GM21529 (cell line): ENCODE measurements around the gene B4GALT7.
"Not testable (repeated sequence)": the region's sequence is repeated elsewhere in the genome, so short reads cannot be mapped to it uniquely, and the experiment has no call there.

Experiments used
- ATAC-seq: cut with Tn5 transposase; IDR thresholded peaks from one replicate; pipeline ENCODE4 v1.9.1; 2021; ENCODE audit not compliant: unreplicated experiment

The B4GALT7 gene

GRCh38 chr5:177609076-177610059 lies 9.4 kb downstream of the B4GALT7 start:
- ATAC-seq = no peak

GRCh38 chr5:177610131-177610769 lies 10.3 kb downstream of the B4GALT7 start:
- ATAC-seq = no peak

GRCh38 chr5:177610770-177611445 lies 11.0 kb downstream of the B4GALT7 start:
- ATAC-seq = no peak

GRCh38 chr5:177611446-177612214 lies 11.7 kb downstream of the B4GALT7 start:
- no peak for ATAC-seq

DNA sequence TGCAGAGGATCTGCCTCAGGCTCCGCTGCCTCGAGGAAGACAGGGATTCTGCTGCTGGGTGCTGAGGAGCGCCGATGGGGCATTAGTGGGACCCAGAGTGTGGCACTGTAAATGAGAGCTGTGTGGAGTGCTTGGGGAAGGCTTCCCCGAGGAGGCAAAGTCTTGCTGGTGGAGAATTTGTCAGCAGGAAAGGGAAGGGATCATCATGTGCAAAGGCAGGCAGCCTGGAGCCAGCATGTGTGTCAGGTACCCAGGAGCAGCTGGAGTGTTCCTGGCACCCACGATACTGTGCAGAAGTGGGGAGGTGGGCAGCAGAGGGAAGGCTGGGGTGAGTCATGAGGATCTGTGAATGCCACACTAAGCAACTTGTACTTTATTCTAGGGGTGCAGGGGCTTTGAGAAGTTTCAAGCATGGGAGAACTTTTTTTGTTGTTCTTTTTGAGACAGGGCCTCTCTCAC lies 12.3 kb downstream of the B4GALT7 start:
- no peak for ATAC-seq

DNA sequence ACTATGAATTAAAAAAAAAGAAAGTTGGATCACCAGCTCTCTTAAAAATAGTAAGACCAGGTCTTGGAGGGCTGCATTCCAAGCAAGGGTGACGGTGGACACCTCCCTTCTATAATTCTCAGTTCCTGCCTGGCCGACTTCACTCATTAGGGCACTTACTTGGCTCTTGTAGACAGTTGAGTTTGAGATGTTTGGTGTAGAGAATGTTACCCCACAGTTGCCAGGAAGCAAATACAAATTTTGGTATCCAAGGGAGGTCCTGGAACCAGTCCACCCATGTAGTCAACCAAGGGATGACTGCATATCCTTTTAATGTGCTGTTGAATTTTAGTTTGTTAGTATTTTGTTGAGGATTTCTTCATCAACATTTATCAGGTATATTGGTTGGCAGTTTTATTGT lies 20.6 kb downstream of the B4GALT7 start:
- no peak for ATAC-seq

- ATAC-seq = not testable (repeated sequence)
These were observed 24.2 kb downstream of the B4GALT7 start for GRCh38 chr5:177624172-177624571.

- not testable (repeated sequence) for ATAC-seq
These were observed 30.3 kb downstream of the B4GALT7 start for GRCh38 chr5:177630186-177630585.

GRCh38 chr5:177634912-177635311 lies 35.0 kb downstream of the B4GALT7 start:
- ATAC-seq = not testable (repeated sequence)

DNA sequence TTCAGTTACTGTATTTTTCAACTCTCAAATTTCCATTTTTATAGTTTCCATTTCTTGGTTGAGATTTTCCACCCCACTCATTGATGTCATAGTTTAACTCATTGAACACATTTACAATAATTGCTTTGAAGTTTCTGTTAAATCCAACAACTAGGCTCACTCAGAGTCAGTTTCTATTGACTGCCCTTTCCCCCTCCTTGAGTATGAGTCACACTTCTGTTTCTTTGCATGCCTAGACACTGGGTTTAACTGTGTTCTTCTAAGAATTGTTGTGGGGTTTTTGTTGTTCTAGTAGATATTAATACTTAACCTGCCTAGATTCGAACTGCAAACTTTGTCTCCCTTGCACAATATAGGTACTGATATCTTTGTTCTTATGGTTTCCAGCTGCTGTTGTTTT lies 45.5 kb downstream of the B4GALT7 start:
- not testable (repeated sequence) for ATAC-seq

- not testable (repeated sequence) for ATAC-seq
These were observed 51.3 kb downstream of the B4GALT7 start for GRCh38 chr5:177651235-177651634.

DNA sequence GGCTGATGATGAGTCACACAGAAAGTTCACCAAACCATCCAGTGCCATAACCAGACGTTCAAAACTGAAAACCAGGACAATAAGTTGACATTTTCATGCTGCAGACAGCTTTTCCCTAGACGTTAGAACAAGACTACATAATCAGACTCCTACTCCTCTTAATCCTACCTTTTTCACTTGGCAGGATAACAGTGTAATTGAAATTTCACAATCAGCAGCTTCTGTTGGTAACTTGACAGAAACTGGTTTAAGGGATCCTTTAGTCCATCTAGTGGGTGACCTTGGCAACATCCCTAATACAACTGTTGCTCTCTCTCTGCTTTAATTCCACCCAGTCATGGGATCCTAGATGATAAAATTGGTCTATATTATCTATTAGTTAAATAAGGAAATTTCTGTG lies 57.9 kb downstream of the B4GALT7 start:
- not testable (repeated sequence) for ATAC-seq

DNA sequence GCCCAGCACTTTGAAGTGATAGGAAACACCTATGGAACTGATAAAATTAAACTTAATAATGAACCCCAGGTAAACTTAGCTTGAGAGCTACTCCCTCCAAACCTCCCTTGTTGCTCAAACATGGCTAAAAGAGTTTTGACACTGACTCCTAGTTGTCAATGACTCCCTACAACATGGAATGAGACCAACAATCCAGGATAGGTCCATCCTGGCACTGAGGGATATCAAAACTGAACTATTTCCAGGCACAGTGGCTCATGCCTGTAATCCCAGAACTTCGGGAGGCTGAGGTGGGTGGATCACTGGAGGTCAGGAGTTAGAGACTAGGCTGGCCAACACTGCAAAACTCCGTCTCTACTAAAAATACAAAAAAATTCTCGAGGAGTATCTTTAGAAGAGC lies 58.6 kb downstream of the B4GALT7 start:
- ATAC-seq = not testable (repeated sequence)
